Epithelial cell of proximal tubule (primary cell): Measurements from ENCODE around the gene CFAP107. TPM values are rescaled to one million over a fixed set of nuclear protein-coding genes. Genes with fewer than 3 reads are reported as not detected.
"Not testable (repeated sequence)": the region's sequence is repeated elsewhere in the genome, so short reads cannot be mapped to it uniquely, and the experiment has no call there.

Source experiments
- DNase-seq: peaks from one replicate; pipeline ENCODE4 v3.0.0-alpha.2; 2011; ENCODE audit warnings: low read depth
- H3K4me3 ChIP-seq: 2 replicates; pipeline ENCODE4 v1.5.1; 2011; ENCODE audit warnings: low read depth, mild to moderate bottlenecking, low read length
- total RNA-seq: library from RNA; depleted of rRNA; stranded (reverse); fragments of >200 nt; gene quantifications from 2 replicates; pipeline ENCODE4 v1.2.3, GENCODE V29; 2015
- TF ChIP-seq, protein P1 (sequence below): conservative IDR thresholded peaks from 2 replicates; pipeline ENCODE4 v1.5.1; 2012; ENCODE audit warnings: low read depth, mild to moderate bottlenecking, low read length

CFAP107 gene
- total RNA-seq, 1 donor from 2014 or later: not detected

DNA sequence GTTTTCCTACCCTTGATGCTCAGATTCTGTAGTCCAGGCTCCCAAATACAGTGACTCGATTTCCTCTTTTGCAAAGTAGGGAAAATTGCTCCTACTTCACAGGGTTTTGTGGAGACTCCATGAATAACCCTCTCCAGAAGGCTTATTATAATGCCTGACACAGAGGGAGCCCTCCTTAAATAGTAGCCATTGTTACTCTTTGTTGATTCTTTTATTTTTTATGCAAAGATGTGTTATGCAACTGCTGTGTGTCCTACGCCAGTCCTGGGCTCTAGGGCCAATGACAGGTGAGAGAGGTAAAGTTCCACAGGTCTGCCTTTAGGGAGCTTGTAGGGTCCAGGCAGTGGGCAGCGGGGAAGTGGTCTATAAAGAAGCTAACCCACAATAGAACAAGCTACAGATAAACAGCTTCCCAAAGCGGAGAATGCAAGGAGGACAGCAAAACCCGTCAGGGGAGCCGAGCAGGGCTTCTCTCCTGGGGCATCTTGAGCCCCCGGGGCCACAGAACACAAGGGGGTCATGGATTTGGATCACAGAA is 28.6 kb upstream of the CFAP107 start:
- TF ChIP-seq, protein P1, sequence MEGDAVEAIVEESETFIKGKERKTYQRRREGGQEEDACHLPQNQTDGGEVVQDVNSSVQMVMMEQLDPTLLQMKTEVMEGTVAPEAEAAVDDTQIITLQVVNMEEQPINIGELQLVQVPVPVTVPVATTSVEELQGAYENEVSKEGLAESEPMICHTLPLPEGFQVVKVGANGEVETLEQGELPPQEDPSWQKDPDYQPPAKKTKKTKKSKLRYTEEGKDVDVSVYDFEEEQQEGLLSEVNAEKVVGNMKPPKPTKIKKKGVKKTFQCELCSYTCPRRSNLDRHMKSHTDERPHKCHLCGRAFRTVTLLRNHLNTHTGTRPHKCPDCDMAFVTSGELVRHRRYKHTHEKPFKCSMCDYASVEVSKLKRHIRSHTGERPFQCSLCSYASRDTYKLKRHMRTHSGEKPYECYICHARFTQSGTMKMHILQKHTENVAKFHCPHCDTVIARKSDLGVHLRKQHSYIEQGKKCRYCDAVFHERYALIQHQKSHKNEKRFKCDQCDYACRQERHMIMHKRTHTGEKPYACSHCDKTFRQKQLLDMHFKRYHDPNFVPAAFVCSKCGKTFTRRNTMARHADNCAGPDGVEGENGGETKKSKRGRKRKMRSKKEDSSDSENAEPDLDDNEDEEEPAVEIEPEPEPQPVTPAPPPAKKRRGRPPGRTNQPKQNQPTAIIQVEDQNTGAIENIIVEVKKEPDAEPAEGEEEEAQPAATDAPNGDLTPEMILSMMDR: no peak
- no peak overlapping the region for H3K4me3 ChIP-seq
- no peak for DNase-seq

DNA sequence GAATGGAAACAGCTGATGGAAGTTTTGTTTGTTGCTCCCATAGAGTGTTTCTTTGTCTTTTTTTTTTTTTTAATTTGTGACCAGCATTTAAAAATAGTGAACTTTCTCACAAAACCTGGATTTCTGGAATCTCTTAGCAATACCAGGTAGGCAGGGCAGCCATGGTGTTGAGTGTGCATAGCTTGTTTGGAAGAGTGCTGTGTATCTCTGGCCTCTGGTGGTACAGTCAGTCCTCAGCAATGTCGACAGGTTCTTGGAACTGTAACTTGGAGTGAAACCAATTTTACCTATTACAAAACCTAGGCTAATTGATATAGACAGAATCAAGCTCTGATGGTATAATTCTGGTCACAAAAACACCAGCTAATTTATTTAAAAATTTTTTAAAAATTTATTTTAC is 23.4 kb upstream of the CFAP107 start:
- TF ChIP-seq, protein P1: no peak
- H3K4me3 ChIP-seq: no peak overlapping the region
- no peak for DNase-seq

DNA sequence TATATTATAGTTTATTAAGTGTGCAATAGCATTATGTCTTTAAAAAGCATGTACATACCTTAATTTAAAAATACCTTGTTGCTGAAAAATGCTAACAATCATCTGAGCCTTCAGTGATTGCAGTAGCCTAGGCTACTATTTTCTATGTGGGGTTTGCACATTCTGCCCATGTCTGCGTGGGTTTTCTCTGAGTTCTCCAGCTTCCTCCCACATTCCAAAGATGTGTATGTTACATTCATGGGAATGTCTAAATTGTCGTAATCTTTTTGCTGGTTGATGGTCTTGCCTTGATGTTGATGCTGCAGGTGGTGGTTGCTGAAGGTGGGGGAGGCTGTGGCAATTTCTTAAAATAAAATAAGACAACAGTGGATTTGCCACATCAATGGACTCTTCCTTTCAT is 17.6 kb upstream of the CFAP107 start:
- TF ChIP-seq, protein P1: no peak
- DNase-seq: no peak
- no peak overlapping the region for H3K4me3 ChIP-seq

DNA sequence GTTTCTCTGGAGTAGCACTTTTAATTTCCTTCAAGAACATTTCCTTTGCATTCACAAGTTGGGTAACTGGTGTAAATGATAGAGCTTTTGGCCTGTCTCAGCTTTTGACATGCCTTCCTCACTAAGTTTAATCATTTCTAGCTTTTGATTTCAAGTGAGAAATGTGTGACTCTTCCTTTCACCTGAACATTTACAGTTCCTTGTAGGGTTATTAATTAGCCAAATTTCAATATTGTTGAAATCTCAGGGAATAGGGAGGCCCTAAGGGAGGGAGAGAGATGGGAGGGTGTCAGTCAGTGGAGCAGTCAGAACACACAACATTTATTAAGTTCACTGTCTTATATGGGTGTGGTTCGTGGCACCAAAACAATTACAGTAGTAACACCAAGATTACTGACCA is 15.8 kb upstream of the CFAP107 start:
- no peak for DNase-seq
- no peak overlapping the region for H3K4me3 ChIP-seq
- TF ChIP-seq, protein P1: no peak

DNA sequence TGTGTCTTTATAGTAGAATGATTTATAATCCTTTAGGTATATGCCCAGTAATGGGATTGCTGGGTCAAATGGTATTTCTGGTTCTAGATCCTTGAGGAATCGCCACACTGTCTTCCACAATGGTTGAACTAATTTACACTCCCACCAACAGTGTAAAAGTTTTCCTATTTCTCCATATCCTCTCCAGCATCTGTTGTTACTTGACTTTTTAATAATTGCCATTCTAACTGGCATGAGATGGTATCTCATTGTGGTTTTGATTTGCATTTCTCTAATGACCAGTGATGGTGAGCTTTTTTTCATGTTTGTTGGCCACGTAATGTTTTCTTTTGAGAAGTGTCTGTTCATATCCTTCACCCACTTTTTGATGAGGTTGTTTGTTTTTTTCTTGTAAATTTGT is 14.9 kb upstream of the CFAP107 start:
- H3K4me3 ChIP-seq, DNase-seq: not testable (repeated sequence)

DNA sequence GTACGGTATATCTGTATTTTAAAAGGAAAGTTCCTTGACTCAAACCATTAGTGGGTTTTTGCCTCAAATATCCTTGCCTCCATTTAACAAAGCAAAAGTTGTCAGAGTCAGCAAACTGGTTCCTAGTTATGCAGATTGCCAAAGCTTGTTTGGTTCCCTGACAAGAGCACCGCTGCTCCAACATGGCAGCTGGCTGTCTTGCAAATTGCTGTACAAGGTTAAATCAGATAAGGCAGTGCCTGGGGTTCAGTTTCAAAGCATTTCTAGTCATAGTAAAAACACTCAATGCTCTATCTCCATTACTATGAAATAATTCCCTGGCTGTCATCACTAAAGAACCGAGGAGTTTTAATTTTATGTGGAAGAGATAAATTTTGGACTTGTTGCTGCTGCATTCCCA is 11.3 kb upstream of the CFAP107 start:
- DNase-seq: no peak
- no peak overlapping the region for H3K4me3 ChIP-seq
- TF ChIP-seq, protein P1: no peak

DNA sequence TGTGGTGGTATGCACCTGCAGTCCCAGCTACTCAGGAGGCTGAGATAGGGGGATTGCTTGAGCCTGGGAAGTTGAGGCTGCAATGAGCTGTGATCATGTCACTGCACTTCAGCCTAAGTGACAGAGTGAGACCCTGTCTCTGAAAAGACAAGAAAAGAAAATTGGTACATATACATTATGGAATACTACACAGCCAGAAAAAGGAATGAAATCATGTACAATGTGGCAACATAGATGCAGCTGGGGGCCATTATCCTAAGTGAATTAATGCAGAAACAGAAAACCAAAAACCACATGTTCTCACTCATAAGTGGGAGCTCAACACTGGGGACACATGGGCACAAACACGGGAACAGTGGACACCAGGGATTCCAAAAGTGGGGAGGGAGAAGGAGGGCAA is 7.1 kb upstream of the CFAP107 start:
- DNase-seq: no peak
- TF ChIP-seq, protein P1: no peak
- no peak overlapping the region for H3K4me3 ChIP-seq
